Left lung (tissue), 10 donors: ENCODE results near the gene DYNC2I2. TPM values are rescaled to one million over a fixed set of nuclear protein-coding genes. Genes with fewer than 3 reads are reported as not detected.

Experiments used
- ATAC-seq: fragments of 200-7000 bp; cut with Tn5 transposase; one replicate; pipeline ENCODE4 v1.9.1; 2020; ENCODE audit warnings: moderate library complexity
- DNase-seq, 4 donors: peaks; one replicate each; pipeline ENCODE4 v3.0.0-alpha.2; 2013 to 2020
- H3K27ac ChIP-seq, 2 donors: fragments of 200-600 bp; sonication (generic) in 1 of 2; one replicate each; pipeline versions ENCODE4 v1.5.0 to v1.8.0; 2020 to 2021
- H3K27me3 ChIP-seq, 2 donors: fragments of 200-600 bp; sonication (generic) in 1 of 2; one replicate each; pipeline versions ENCODE4 v1.5.0 to v1.8.0; 2020 to 2021
- H3K36me3 ChIP-seq, 2 donors: fragments of 200-600 bp; sonication (generic) in 1 of 2; one replicate each; pipeline versions ENCODE4 v1.5.0 to v1.8.0; 2020 to 2021
- H3K4me1 ChIP-seq, 2 donors: fragments of 200-600 bp; one replicate each; pipeline ENCODE4 v1.8.0; 2021
- H3K4me3 ChIP-seq, 2 donors: fragments of 200-600 bp; sonication (generic) in 1 of 2; one replicate each; pipeline versions ENCODE4 v1.5.0 to v1.8.0; 2020 to 2021; ENCODE audit warnings: mild to moderate bottlenecking in 1 of 2
- H3K9me3 ChIP-seq, 2 donors: fragments of 200-600 bp; sonication (generic) in 1 of 2; one replicate each; pipeline versions ENCODE4 v1.5.0 to v1.8.0; 2020 to 2021
- CTCF ChIP-seq, 2 donors: fragments of 200-600 bp; sonication (generic) in 1 of 2; IDR thresholded peaks; one replicate each; pipeline versions ENCODE4 v1.5.0 to v1.8.0; 2021; ENCODE audit warnings: antibody characterized with exemption in 2 of 2
- intact Hi-C, 2 donors: fragments of 100-400 bp; cut with DNase I; formaldehyde crosslinking; loops; one replicate each; pipeline versions ENCODE4 v1.11.2 to v1.14.2; 2022
- polyA plus RNA-seq, 6 donors: library from polyadenylated mRNA; unstranded; fragments of 120-200 nt; gene quantifications; one replicate each; pipeline ENCODE4 v1.2.1, GENCODE V29; 2013; ENCODE audit not compliant: insufficient read length in 6 of 6
- total RNA-seq, 2 donors: library from RNA; stranded (reverse); fragmentation: NEBNext Ultra II Directional; extraction: Animal tissue kit (Norgen Biotek cat#: 25700); gene quantifications; one replicate each; pipeline ENCODE4 v1.2.1, GENCODE V29; 2021
- donor health status: DM: no; HTN: yes; CAD: no.
- donor health status: DM: no; HTN: no; CAD: no.

DYNC2I2 gene
- total and polyA plus RNA-seq, 8 donors: 45.2 to 55.4 (median 50.1) TPM

DNA sequence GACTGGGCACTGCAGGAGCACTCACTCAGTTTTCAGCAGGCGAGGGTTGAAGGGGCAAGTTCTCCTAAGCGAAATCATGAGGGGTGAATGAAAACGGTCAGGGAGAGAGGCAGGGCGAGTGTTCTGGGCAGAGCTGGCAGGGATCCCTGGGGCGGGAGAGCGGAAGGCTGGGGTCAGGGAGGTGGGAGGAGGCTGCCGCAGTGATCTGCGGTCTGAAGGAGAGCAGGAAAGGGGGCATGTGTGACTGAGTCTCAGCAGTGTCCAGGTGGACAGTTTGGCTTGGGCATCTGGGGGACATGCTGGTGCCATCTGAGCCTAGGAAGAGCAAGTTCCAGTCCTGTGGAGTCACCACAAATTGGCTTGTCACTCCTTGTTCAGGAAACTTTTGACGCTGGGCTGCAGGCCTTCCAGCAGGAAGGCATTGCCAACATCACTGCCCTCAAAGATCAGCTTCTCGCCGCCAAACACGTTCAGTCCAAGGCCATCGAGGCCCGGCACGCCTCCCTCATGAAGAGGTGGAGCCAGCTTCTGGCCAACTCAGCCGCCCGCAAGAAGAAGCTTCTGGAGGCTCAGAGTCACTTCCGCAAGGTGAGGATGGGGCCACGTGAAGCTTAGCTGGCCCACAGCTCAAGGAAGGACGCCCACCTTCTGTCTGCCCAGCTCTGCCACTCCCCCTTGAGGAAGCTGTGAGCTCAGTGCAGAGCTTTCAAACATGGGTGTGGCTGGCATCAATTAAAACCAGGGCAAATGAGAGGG lies 31.1 kb downstream of the DYNC2I2 start:
- Histone ChIP-seq H3K9me3 (no peaks in the 10 kb centered on the region), H3K27me3 (no peaks in the 10 kb centered on the region), H3K4me3 (no peak overlapping the region), H3K4me1 (no peaks in the 10 kb centered on the region), H3K36me3 (peaks cover 3 to 100% of the 10 kb centered on the region in 2 donors), H3K27ac (no peak overlapping the region)
- ATAC-seq: no peak
- peak in 1 of 4 donors; percentile 61 for DNase-seq
- no peak for TF ChIP-seq CTCF (IDR thresholded peaks at IDR 0.05)
- intact Hi-C loops: no loop called here

DNA sequence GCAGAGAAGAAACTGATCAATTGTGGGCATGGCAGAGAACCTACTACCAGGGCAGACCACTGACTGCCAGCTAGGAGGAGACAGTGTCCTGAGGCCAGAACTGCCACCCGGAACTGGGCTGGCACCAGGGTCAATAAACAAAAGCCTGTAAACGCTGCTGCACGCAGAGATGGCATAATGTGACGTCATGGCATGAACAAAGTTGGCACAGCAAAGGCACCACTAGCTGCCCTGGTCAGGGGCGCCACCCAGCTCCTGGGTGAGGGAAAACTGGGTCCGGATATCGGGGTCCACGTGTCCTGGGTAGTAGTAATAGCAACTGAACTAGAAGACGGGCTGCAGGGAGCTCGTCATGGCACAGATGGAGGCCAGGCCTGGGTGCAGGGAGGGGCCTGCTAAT lies 32.1 kb downstream of the DYNC2I2 start:
- no peak for TF ChIP-seq CTCF (IDR thresholded peaks at IDR 0.05)
- no peak overlapping the region for H3K27ac ChIP-seq
- no peaks in the 10 kb centered on the region for H3K27me3 ChIP-seq
- peaks cover 6 to 100% of the 10 kb centered on the region in 2 donors for H3K36me3 ChIP-seq
- no peak for ATAC-seq
- H3K4me1 ChIP-seq: no peaks in the 10 kb centered on the region
- H3K4me3 ChIP-seq: no peak overlapping the region
- peak in 1 of 4 donors; percentile 50 for DNase-seq
- intact Hi-C loops: no loop called here
- H3K9me3 ChIP-seq: no peaks in the 10 kb centered on the region

DNA sequence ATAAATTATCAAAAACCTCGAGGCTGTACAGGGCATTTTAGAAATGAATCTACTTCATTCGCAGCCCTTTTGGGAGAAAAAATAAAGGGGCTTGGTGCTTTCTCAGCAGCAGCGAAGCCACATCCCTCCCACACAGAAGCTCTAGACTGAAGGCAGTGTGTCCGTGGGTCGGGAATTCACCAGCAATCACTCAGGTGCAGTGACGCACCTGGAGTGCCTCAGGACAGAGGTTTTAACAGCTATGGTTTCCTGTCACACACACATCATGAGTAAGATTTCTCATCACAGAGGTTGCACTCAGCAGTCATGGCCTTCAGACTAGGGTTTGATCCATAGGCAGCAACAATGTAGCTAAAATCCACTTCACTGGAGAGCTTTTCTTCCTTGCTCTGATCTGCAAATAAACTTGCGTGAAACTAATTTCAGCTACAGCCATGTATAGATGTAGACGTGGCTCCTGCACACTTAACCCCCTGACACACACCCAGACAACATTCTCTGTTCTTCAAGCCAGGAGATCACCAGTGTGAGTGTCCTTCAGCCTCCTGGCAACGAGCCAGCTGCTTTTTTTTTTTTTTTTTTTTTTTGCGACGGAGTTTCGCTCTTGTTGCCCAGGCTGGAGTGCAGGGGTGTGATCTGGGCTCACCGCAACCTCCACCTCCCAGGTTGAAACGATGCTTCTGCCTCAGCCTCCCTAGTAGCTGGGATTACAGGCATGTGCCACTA lies 34.8 kb downstream of the DYNC2I2 start:
- Histone ChIP-seq H3K27ac (no peak overlapping the region), H3K27me3 (no peaks in the 10 kb centered on the region), H3K36me3 (peaks cover 12 to 100% of the 10 kb centered on the region in 2 donors), H3K4me1 (no peaks in the 10 kb centered on the region), H3K9me3 (no peaks in the 10 kb centered on the region), H3K4me3 (no peak overlapping the region)
- ATAC-seq (peak; percentile 17), DNase-seq (no peak)
- intact Hi-C loops: no loop called here
- no peak for TF ChIP-seq CTCF (IDR thresholded peaks at IDR 0.05)

GRCh38 chr9:128619779-128620178 lies 36.9 kb downstream of the DYNC2I2 start:
- peaks cover 12 to 100% of the 10 kb centered on the region in 2 donors for H3K36me3 ChIP-seq
- H3K27me3 ChIP-seq: no peaks in the 10 kb centered on the region
- intact Hi-C loops: no loop called here
- no peak for ATAC-seq
- peak in 1 of 4 donors; percentile 20 for DNase-seq
- no peaks in the 10 kb centered on the region for H3K4me1 ChIP-seq
- H3K27ac ChIP-seq: no peak overlapping the region
- H3K9me3 ChIP-seq: no peaks in the 10 kb centered on the region
- TF ChIP-seq CTCF (IDR thresholded peaks at IDR 0.05): no peak
- H3K4me3 ChIP-seq: no peak overlapping the region

- H3K27me3 ChIP-seq: no peaks in the 10 kb centered on the region
- intact Hi-C loops: no loop called here
- no peak overlapping the region for H3K27ac ChIP-seq
- H3K4me3 ChIP-seq: no peak overlapping the region
- H3K36me3 ChIP-seq: peaks cover 17 to 100% of the 10 kb centered on the region in 2 donors
- no peak for DNase-seq
- H3K4me1 ChIP-seq: no peaks in the 10 kb centered on the region
- ATAC-seq: no peak
- TF ChIP-seq CTCF (IDR thresholded peaks at IDR 0.05): no peak
- H3K9me3 ChIP-seq: no peaks in the 10 kb centered on the region
Observed at GRCh38 chr9:128619127-128619526, 37.5 kb downstream of the DYNC2I2 start.
